HEK293 (cell line): ENCODE measurements around the gene MGAT5B.

Experiments used
- ZIC2 ChIP-seq: fragments of 450-650 bp; formaldehyde crosslinking; IDR thresholded peaks from 2 replicates; pipeline ENCODE4 v1.5.1; 2016; ENCODE audit warnings: missing biosample characterization, missing genetic modification characterization
- ZNF138 ChIP-seq: fragments of 450-650 bp; formaldehyde crosslinking; IDR thresholded peaks from 2 replicates; pipeline ENCODE4 v1.5.1; 2016; ENCODE audit warnings: missing biosample characterization, missing genetic modification characterization, borderline replicate concordance
- ZNF510 ChIP-seq: fragments of 450-650 bp; formaldehyde crosslinking; IDR thresholded peaks from 2 replicates; pipeline ENCODE4 v1.5.1; 2018; ENCODE audit warnings: mild to moderate bottlenecking, missing genetic modification characterization, missing biosample characterization; ENCODE audit not compliant: insufficient replicate concordance
- TF ChIP-seq, protein P1 (sequence below): fragments of 450-650 bp; formaldehyde crosslinking; IDR thresholded peaks from 2 replicates; pipeline ENCODE4 v1.5.1; 2016; ENCODE audit warnings: missing biosample characterization, missing genetic modification characterization

- TF ChIP-seq ZNF138 (no peak), ZIC2 (tag by site-specific recombination) (no peak), ZNF510 (tag by site-specific recombination) (no peak)
- TF ChIP-seq, protein P1, sequence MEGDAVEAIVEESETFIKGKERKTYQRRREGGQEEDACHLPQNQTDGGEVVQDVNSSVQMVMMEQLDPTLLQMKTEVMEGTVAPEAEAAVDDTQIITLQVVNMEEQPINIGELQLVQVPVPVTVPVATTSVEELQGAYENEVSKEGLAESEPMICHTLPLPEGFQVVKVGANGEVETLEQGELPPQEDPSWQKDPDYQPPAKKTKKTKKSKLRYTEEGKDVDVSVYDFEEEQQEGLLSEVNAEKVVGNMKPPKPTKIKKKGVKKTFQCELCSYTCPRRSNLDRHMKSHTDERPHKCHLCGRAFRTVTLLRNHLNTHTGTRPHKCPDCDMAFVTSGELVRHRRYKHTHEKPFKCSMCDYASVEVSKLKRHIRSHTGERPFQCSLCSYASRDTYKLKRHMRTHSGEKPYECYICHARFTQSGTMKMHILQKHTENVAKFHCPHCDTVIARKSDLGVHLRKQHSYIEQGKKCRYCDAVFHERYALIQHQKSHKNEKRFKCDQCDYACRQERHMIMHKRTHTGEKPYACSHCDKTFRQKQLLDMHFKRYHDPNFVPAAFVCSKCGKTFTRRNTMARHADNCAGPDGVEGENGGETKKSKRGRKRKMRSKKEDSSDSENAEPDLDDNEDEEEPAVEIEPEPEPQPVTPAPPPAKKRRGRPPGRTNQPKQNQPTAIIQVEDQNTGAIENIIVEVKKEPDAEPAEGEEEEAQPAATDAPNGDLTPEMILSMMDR, result no peak
Observed at GRCh38 chr17:76885894-76886290, 17.7 kb downstream of the MGAT5B start.
